ENCODE results near the gene TARM1. TPM values are rescaled to one million over a fixed set of nuclear protein-coding genes. Genes with fewer than 3 reads are reported as not detected.

TARM1 gene
- total and polyA plus RNA-seq, 2 of the 4 experiments (the other 2 are of a cell fraction), result not detected

DNA sequence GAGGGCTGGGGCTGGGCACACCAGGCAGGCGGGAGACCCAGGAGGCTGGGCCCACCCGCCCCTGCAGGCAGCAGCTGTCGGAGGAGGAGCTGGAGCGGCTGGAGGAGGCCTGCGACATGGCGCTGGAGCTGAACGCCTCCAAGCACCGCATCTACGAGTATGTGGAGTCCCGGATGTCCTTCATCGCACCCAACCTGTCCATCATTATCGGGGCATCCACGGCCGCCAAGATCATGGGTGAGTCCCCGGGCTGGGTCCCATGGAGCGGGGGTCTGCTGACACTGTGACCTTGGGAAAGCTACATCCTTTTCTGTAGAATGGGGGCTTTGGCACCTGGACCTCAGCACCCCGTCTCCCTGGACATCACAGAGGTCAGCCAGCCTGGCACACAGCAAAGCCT lies 42.5 kb upstream of the TARM1 start:
- POLR2A ChIA-PET (ENCODE audit: unreplicated experiment), result no interaction called here
- no peak overlapping the region for H2AK5ac ChIP-seq (ENCODE audit: low read depth, low read length)
- H3K23ac ChIP-seq (ENCODE audit: low read depth, low read length), result no peak overlapping the region
- no peak overlapping the region for H3K4me2 ChIP-seq (ENCODE audit: low read depth, low read length)
- no peaks in the 10 kb centered on the region for H4K20me1 ChIP-seq (ENCODE audit: insufficient read depth, low read length)
- H4K91ac ChIP-seq (ENCODE audit: insufficient read depth, low read depth, low read length), result no peak overlapping the region
- H2BK5ac ChIP-seq (ENCODE audit: low read depth, low read length, poor library complexity, severe bottlenecking), result no peak overlapping the region
- CTCF ChIA-PET, result no interaction called here
- H2AFZ ChIP-seq (replicated peaks; ENCODE audit: low read length, poor library complexity), result no peak overlapping the region
- peaks cover 77% of the 10 kb centered on the region for H3K36me3 ChIP-seq (ENCODE audit: control insufficient read depth, insufficient read depth, low read length)
- no peaks in the 10 kb centered on the region for H3K27me3 ChIP-seq (ENCODE audit: control insufficient read depth, insufficient read depth, low read length)
- DNase-seq (no peak), ATAC-seq (ENCODE audit: low read depth) (no peak)
- in situ Hi-C loops (cut with MboI; ENCODE audit: low sequenced_read_pairs), result loop anchor here (25.0 kb wide), 1 partner anchor 339 kb away; the partner anchor contains the start of genes CDC42EP5 and LENG9
- no peaks in the 10 kb centered on the region for H3K9me3 ChIP-seq (ENCODE audit: control insufficient read depth, insufficient read depth, low read length)
- H3K56ac ChIP-seq (ENCODE audit: extremely low read depth, insufficient read depth, low read length), result no peak overlapping the region
- H3K14ac ChIP-seq (replicated peaks; ENCODE audit: low read depth, low read length), result no peak overlapping the region
- no peaks in the 10 kb centered on the region for H3K9me1 ChIP-seq (ENCODE audit: insufficient read depth, low read length)
- H3K18ac ChIP-seq (ENCODE audit: low read depth, low read length), result no peak overlapping the region
- no TSS peak for BruUV-seq (replicated peaks)
- no peak overlapping the region for H3K27ac ChIP-seq (ENCODE audit: insufficient read depth, low read length)
- H2BK120ac ChIP-seq (ENCODE audit: low read depth, low read length), result no peak overlapping the region
- H3K79me1 ChIP-seq (ENCODE audit: low read depth in 1 of 2, low read length in 2 of 2), result peaks cover 0 to 7% of the 10 kb centered on the region in 2 experiments; a peak in 1 of 4 replicates
- no peak overlapping the region for H3K4me3 ChIP-seq (ENCODE audit: insufficient read depth, low read depth, low read length)
- no peak overlapping the region for H2BK15ac ChIP-seq (ENCODE audit: low read depth, low read length)
- dilution Hi-C loops (cut with HindIII; ENCODE audit: low sequenced_read_pairs, unreplicated experiment), result no loop called here
- no peak overlapping the region for H3K4ac ChIP-seq (ENCODE audit: low read depth, low read length)
- WGBS, 2 experiments (ENCODE audit: extremely low coverage in 2 of 2, insufficient read length in 1 of 2), result 93% methylated on average over 3 of the region's 17 CpGs; no CpG with 5 or more reads in 1 of the 2 experiments
- H2AK9ac ChIP-seq (replicated peaks; ENCODE audit: low read depth, low read length, poor library complexity), result no peak overlapping the region
- no peak overlapping the region for H4K5ac ChIP-seq (ENCODE audit: low read depth, low read length)
- H4K8ac ChIP-seq (ENCODE audit: low read depth in 2 of 2, low read length in 2 of 2), result no peak overlapping the region
- no peak overlapping the region for H2BK20ac ChIP-seq (ENCODE audit: low read depth, low read length)
- intact Hi-C loops (cut with micrococcal nuclease), result no loop called here
- H3K9ac ChIP-seq (ENCODE audit: low read depth, low read length), result no peak overlapping the region
- H3K4me1 ChIP-seq (ENCODE audit: control insufficient read depth, insufficient read depth, low read length), result no peaks in the 10 kb centered on the region
- TF ChIP-seq CHD1 (IDR thresholded peaks at IDR 0.05; ENCODE audit: low read depth, low read length), result no peak
- no peak for TF ChIP-seq MAZ (IDR thresholded peaks at IDR 0.05; ENCODE audit: borderline replicate concordance, low read depth, low read length)
- TF ChIP-seq SMC3 (IDR thresholded peaks at IDR 0.05; ENCODE audit: low read depth, low read length), result no peak
- TF ChIP-seq, protein P1, sequence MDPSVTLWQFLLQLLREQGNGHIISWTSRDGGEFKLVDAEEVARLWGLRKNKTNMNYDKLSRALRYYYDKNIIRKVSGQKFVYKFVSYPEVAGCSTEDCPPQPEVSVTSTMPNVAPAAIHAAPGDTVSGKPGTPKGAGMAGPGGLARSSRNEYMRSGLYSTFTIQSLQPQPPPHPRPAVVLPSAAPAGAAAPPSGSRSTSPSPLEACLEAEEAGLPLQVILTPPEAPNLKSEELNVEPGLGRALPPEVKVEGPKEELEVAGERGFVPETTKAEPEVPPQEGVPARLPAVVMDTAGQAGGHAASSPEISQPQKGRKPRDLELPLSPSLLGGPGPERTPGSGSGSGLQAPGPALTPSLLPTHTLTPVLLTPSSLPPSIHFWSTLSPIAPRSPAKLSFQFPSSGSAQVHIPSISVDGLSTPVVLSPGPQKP (IDR thresholded peaks at IDR 0.05; ENCODE audit: borderline replicate concordance, low read depth, low read length), result no peak
- no peak for TF ChIP-seq RAD21 (IDR thresholded peaks at IDR 0.05; ENCODE audit: low read length)
- TF ChIP-seq, protein P2, sequence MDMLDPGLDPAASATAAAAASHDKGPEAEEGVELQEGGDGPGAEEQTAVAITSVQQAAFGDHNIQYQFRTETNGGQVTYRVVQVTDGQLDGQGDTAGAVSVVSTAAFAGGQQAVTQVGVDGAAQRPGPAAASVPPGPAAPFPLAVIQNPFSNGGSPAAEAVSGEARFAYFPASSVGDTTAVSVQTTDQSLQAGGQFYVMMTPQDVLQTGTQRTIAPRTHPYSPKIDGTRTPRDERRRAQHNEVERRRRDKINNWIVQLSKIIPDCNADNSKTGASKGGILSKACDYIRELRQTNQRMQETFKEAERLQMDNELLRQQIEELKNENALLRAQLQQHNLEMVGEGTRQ (IDR thresholded peaks at IDR 0.05; ENCODE audit: low read depth, low read length), result no peak
- TF ChIP-seq RCOR1 (IDR thresholded peaks at IDR 0.05; ENCODE audit: insufficient replicate concordance, low read length), result no peak
- no peak for TF ChIP-seq RFX5 (IDR thresholded peaks at IDR 0.05; ENCODE audit: low read depth, low read length)
- TF ChIP-seq MAFK (IDR thresholded peaks at IDR 0.05; ENCODE audit: low read depth, low read length), result no peak
- no peak for TF ChIP-seq POLR2A (IDR thresholded peaks at IDR 0.05; ENCODE audit: low read depth, low read length)
- TF ChIP-seq BHLHE40 (IDR thresholded peaks at IDR 0.05; ENCODE audit: low read depth, low read length), result no peak
- TF ChIP-seq MXI1 (IDR thresholded peaks at IDR 0.05; ENCODE audit: borderline replicate concordance, low read depth, low read length), result no peak
- TF ChIP-seq, protein P3, sequence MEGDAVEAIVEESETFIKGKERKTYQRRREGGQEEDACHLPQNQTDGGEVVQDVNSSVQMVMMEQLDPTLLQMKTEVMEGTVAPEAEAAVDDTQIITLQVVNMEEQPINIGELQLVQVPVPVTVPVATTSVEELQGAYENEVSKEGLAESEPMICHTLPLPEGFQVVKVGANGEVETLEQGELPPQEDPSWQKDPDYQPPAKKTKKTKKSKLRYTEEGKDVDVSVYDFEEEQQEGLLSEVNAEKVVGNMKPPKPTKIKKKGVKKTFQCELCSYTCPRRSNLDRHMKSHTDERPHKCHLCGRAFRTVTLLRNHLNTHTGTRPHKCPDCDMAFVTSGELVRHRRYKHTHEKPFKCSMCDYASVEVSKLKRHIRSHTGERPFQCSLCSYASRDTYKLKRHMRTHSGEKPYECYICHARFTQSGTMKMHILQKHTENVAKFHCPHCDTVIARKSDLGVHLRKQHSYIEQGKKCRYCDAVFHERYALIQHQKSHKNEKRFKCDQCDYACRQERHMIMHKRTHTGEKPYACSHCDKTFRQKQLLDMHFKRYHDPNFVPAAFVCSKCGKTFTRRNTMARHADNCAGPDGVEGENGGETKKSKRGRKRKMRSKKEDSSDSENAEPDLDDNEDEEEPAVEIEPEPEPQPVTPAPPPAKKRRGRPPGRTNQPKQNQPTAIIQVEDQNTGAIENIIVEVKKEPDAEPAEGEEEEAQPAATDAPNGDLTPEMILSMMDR (conservative IDR thresholded peaks at IDR 0.05; ENCODE audit: low read depth, low read length), result no peak

Data from IMR-90 (cell line).